GM12878 (cell line): ENCODE measurements around the gene EXOC4.

ENCODE experiments used
- BACH1 ChIP-seq: fragments of 450-650 bp; IDR thresholded peaks from 2 replicates; pipeline ENCODE4 v1.6.1; 2017; ENCODE audit warnings: mild to moderate bottlenecking, borderline replicate concordance
- CHD1 ChIP-seq: IDR thresholded peaks from 2 replicates; pipeline ENCODE4 v1.6.1; 2012; ENCODE audit warnings: low read depth, low read length, improper control_type of control experiment
- FOXK2 ChIP-seq: fragments of 450-650 bp; IDR thresholded peaks from 2 replicates; pipeline ENCODE4 v1.6.1; 2017; ENCODE audit warnings: mild to moderate bottlenecking, moderate library complexity
- MXI1 ChIP-seq: fragments of 150-350 bp; IDR thresholded peaks from 2 replicates; pipeline ENCODE4 v1.6.1; 2011; ENCODE audit warnings: low read depth, mild to moderate bottlenecking, inconsistent platforms, low read length, improper control_type of control experiment
- NFIC ChIP-seq: IDR thresholded peaks from 2 replicates; pipeline ENCODE4 v1.6.1; 2012; ENCODE audit warnings: low read depth, mild to moderate bottlenecking, inconsistent platforms, low read length, moderate library complexity
- POLR2A ChIP-seq: IDR thresholded peaks from 2 replicates; pipeline ENCODE4 v1.6.1; 2011; ENCODE audit warnings: low read depth, mild to moderate bottlenecking, low read length
- POLR2AphosphoS5 ChIP-seq: IDR thresholded peaks from 2 replicates; pipeline ENCODE4 v1.6.1; 2011; ENCODE audit warnings: mild to moderate bottlenecking, low read length, inconsistent platforms
- SIN3A ChIP-seq: IDR thresholded peaks from 2 replicates; pipeline ENCODE4 v1.6.1; 2012; ENCODE audit warnings: low read depth, low read length, improper control_type of control experiment
- SMAD1 ChIP-seq: fragments of 450-650 bp; IDR thresholded peaks from 2 replicates; pipeline ENCODE4 v1.6.1; 2018; ENCODE audit warnings: mild to moderate bottlenecking, low read depth; ENCODE audit not compliant: partially characterized antibody
- TF ChIP-seq, protein P1 (sequence below), 3 experiments: IDR thresholded peaks in 2 of 3; conservative IDR thresholded peaks in 1 of 3; 2 replicates each; pipeline ENCODE4 v1.5.1; 2011; ENCODE audit warnings: low read depth in 3 of 3, low read length in 3 of 3, mild to moderate bottlenecking in 3 of 3, control low read depth in 2 of 3, moderate library complexity in 2 of 3, inconsistent platforms in 1 of 3, mixed read lengths in 1 of 3; ENCODE audit not compliant: control insufficient read depth in 2 of 3, insufficient read depth in 1 of 3; ENCODE audit errors: extremely low read depth in 1 of 3
- TF ChIP-seq, protein P2 (sequence below): IDR thresholded peaks from 2 replicates; pipeline ENCODE4 v1.6.1; 2011; ENCODE audit warnings: low read depth, low read length, improper control_type of control experiment, borderline replicate concordance

DNA sequence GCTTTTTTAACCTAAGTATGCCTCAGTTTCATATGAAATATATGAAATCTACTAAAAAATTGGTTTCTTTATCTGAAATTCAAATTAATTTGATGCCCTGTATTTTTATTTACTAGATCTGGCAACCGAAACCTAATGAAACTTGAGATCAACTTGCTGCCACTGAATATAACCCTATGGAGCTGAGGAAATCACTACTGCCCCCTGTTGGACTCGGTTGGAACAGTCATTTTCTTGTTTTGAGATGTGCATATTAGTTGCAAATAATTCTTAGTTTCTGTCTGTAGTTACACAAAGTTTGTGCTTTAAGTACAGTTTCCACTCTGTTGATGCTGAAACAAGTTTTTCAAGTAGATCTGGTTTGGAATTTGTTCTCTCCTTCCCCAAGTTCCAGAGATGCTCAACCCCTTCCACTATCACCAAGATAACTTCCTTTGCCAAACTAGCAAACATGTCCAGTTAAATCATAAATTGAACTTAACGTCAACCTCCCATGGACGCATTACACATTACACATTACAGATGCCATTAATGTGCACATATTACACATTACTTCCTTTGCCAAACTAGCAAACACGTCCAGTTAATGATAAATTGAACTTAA, 22.2 kb upstream of the EXOC4 start:
- TF ChIP-seq POLR2A (no peak), FOXK2 (no peak), SMAD1 (no peak), SIN3A (no peak), MXI1 (no peak), CHD1 (no peak), POLR2AphosphoS5 (no peak), BACH1 (no peak), NFIC (no peak)
- TF ChIP-seq, protein P1, sequence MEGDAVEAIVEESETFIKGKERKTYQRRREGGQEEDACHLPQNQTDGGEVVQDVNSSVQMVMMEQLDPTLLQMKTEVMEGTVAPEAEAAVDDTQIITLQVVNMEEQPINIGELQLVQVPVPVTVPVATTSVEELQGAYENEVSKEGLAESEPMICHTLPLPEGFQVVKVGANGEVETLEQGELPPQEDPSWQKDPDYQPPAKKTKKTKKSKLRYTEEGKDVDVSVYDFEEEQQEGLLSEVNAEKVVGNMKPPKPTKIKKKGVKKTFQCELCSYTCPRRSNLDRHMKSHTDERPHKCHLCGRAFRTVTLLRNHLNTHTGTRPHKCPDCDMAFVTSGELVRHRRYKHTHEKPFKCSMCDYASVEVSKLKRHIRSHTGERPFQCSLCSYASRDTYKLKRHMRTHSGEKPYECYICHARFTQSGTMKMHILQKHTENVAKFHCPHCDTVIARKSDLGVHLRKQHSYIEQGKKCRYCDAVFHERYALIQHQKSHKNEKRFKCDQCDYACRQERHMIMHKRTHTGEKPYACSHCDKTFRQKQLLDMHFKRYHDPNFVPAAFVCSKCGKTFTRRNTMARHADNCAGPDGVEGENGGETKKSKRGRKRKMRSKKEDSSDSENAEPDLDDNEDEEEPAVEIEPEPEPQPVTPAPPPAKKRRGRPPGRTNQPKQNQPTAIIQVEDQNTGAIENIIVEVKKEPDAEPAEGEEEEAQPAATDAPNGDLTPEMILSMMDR (IDR thresholded peaks at IDR 0.05 in 2 of 3, conservative IDR thresholded peaks at IDR 0.05 in 1 of 3; ENCODE audit: control insufficient read depth in 2 of 3, extremely low read depth in 1 of 3, insufficient read depth in 1 of 3, low read depth in 3 of 3, low read length in 3 of 3) = peak; percentile 56 to 72 (median 61); a peak in 5 of 6 replicates
- TF ChIP-seq, protein P2, sequence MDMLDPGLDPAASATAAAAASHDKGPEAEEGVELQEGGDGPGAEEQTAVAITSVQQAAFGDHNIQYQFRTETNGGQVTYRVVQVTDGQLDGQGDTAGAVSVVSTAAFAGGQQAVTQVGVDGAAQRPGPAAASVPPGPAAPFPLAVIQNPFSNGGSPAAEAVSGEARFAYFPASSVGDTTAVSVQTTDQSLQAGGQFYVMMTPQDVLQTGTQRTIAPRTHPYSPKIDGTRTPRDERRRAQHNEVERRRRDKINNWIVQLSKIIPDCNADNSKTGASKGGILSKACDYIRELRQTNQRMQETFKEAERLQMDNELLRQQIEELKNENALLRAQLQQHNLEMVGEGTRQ = no peak
